HCT116 (cell line): Measurements from ENCODE around the gene OR2L3. TPM values are rescaled to one million over a fixed set of nuclear protein-coding genes. Genes with fewer than 3 reads are reported as not detected.

Experiments
- ATAC-seq: fragments of 200-7000 bp; cut with Tn5 transposase; 2 replicates; pipeline ENCODE4 v1.9.1; 2020; ENCODE audit warnings: mild to moderate bottlenecking, moderate library complexity
- BruUV-seq: library from RNA; stranded (reverse); fragments of 400-500 nt; replicated peaks from 2 replicates; lab custom pipeline; 2021; lab: Mats Ljungman, UMichigan
- CTCF ChIA-PET: fragments of 300-600 bp; sonication (Branson Sonifier 250); formaldehyde crosslinking; loops from one replicate; lab custom pipeline; 2021; ENCODE audit warnings: antibody characterized with exemption; lab: Charles Lee
- POLR2A ChIA-PET: fragments of 300-600, 350-600 bp; sonication (Branson Sonifier 250); formaldehyde crosslinking; loops from one replicate; lab custom pipeline; 2021; ENCODE audit warnings: antibody characterized with exemption; lab: Charles Lee
- RAD21 ChIA-PET, 2 experiments: fragments of 300-600 bp; sonication (Branson Sonifier 250); formaldehyde crosslinking; loops; one replicate each; lab custom pipeline; 2023; ENCODE audit warnings: low total read pairs in 2 of 2; ENCODE audit not compliant: uncharacterized antibody in 2 of 2, unreplicated experiment in 2 of 2, low non-redundant PET in 1 of 2; lab: Charles Lee
- DNase-seq: peaks from one replicate; pipeline ENCODE4 v3.0.0-alpha.2; 2010; ENCODE audit warnings: low read depth, low spot score
- H2AFZ ChIP-seq: fragments of 200-600 bp; shearing (Covaris generic), sonication (generic); 2 replicates; pipeline ENCODE4 v1.6.1; 2017; ENCODE audit warnings: low read depth, mixed run types, mixed read lengths, antibody characterized with exemption, low read length; ENCODE audit not compliant: poor library complexity, severe bottlenecking
- H3K27ac ChIP-seq: 2 replicates; pipeline ENCODE4 v1.5.1; 2012; ENCODE audit warnings: low read depth, low read length
- H3K27me3 ChIP-seq: fragments of 200-600 bp; sonication (generic); 2 replicates; pipeline ENCODE4 v1.6.1; 2016; ENCODE audit warnings: mixed run types, low read length, mixed read lengths; ENCODE audit not compliant: insufficient read depth
- H3K36me3 ChIP-seq, 2 experiments: fragments of 200-500 bp in 1 of 2; fragments of 200-600 bp in 1 of 2; sonication (Bioruptor generic) in 1 of 2; sonication (generic) in 1 of 2; 2 replicates each; pipeline versions ENCODE4 v1.5.1 to v1.6.1; 2014 to 2016; ENCODE audit warnings: low read length in 2 of 2, inconsistent platforms in 1 of 2, mixed read lengths in 1 of 2, mixed run types in 1 of 2; ENCODE audit not compliant: insufficient read depth in 2 of 2, control insufficient read depth in 1 of 2
- H3K4me1 ChIP-seq, 2 experiments: fragments of 200-600 bp in 1 of 2; sonication (generic) in 1 of 2; 2 replicates each; pipeline versions ENCODE4 v1.5.1 to v1.6.1; 2012 to 2017; ENCODE audit warnings: low read length in 2 of 2, inconsistent platforms in 1 of 2, mild to moderate bottlenecking in 1 of 2, mixed read lengths in 1 of 2, mixed run types in 1 of 2, moderate library complexity in 1 of 2; ENCODE audit not compliant: insufficient read depth in 2 of 2, control insufficient read depth in 1 of 2
- H3K4me2 ChIP-seq: fragments of 200-600 bp; sonication (generic); 2 replicates; pipeline ENCODE4 v1.6.1; 2017; ENCODE audit warnings: mixed run types, low read length, mixed read lengths
- H3K4me3 ChIP-seq, 2 experiments: fragments of 200-600 bp in 1 of 2; sonication (generic) in 1 of 2; replicated peaks in 1 of 2; 2 replicates each; pipeline ENCODE4 v1.5.1; 2011 to 2016; ENCODE audit warnings: low read length in 2 of 2, control low read depth in 1 of 2, low read depth in 1 of 2, mild to moderate bottlenecking in 1 of 2, mixed read lengths in 1 of 2, mixed run types in 1 of 2
- H3K79me2 ChIP-seq: fragments of 200-600 bp; sonication (generic); 2 replicates; pipeline ENCODE4 v1.6.1; 2017; ENCODE audit warnings: mild to moderate bottlenecking, mixed run types, low read length, moderate library complexity, mixed read lengths; ENCODE audit not compliant: insufficient read depth
- H3K9ac ChIP-seq: fragments of 200-600 bp; sonication (generic); 2 replicates; pipeline ENCODE4 v1.6.1; 2016; ENCODE audit warnings: low read length, mixed read lengths
- H3K9me2 ChIP-seq: fragments of 200-600 bp; sonication (generic), shearing (Covaris generic); 2 replicates; pipeline ENCODE4 v1.6.1; 2017; ENCODE audit warnings: mixed run types, mild to moderate bottlenecking, moderate library complexity; ENCODE audit not compliant: insufficient read depth
- H3K9me3 ChIP-seq, 2 experiments: fragments of 200-500 bp in 1 of 2; fragments of 200-600 bp in 1 of 2; sonication (Bioruptor generic) in 1 of 2; sonication (generic) in 1 of 2; 2 replicates each; pipeline ENCODE4 v1.6.1; 2014 to 2017; ENCODE audit warnings: low read length in 2 of 2, mixed read lengths in 2 of 2, inconsistent platforms in 1 of 2, low read depth in 1 of 2, mild to moderate bottlenecking in 1 of 2, mixed run types in 1 of 2, moderate library complexity in 1 of 2; ENCODE audit not compliant: control insufficient read depth in 1 of 2, insufficient read depth in 1 of 2
- H4K20me1 ChIP-seq: fragments of 200-600 bp; sonication (generic), shearing (Covaris generic); 2 replicates; pipeline ENCODE4 v1.6.1; 2017; ENCODE audit warnings: mixed run types, mild to moderate bottlenecking, moderate library complexity; ENCODE audit not compliant: insufficient read depth
- CEBPB ChIP-seq: IDR thresholded peaks from 2 replicates; pipeline ENCODE4 v1.6.1; 2012; ENCODE audit warnings: low read depth
- EGR1 ChIP-seq: IDR thresholded peaks from 2 replicates; pipeline ENCODE4 v1.6.1; 2012; ENCODE audit warnings: low read depth
- ELF1 ChIP-seq: IDR thresholded peaks from 2 replicates; pipeline ENCODE4 v1.6.1; 2012; ENCODE audit warnings: low read depth, borderline replicate concordance
- EZH2 ChIP-seq: fragments of 200-600 bp; sonication (generic); IDR thresholded peaks from 2 replicates; pipeline ENCODE4 v1.6.1; 2017; ENCODE audit warnings: antibody characterized with exemption, mixed run types
- EZH2phosphoT487 ChIP-seq: fragments of 200-600 bp; IDR thresholded peaks from 2 replicates; pipeline ENCODE4 v1.6.1; 2018; ENCODE audit warnings: antibody characterized with exemption, borderline replicate concordance
- JUND ChIP-seq: IDR thresholded peaks from 2 replicates; pipeline ENCODE4 v1.6.1; 2012
- POLR2A ChIP-seq: IDR thresholded peaks from 2 replicates; pipeline ENCODE4 v1.7.0; 2011; ENCODE audit warnings: borderline replicate concordance; ENCODE audit not compliant: insufficient read depth, insufficient read length; ENCODE audit errors: extremely low read depth
- POLR2AphosphoS5 ChIP-seq: IDR thresholded peaks from 2 replicates; pipeline ENCODE4 v1.6.1; 2011; ENCODE audit warnings: mild to moderate bottlenecking, low read depth, low read length, moderate library complexity
- RAD21 ChIP-seq: IDR thresholded peaks from 2 replicates; pipeline ENCODE4 v1.6.1; 2012; ENCODE audit warnings: low read depth, mild to moderate bottlenecking
- REST ChIP-seq: IDR thresholded peaks from 2 replicates; pipeline ENCODE4 v1.6.1; 2012; ENCODE audit warnings: low read depth
- SRF ChIP-seq: IDR thresholded peaks from 2 replicates; pipeline ENCODE4 v1.6.1; 2012; ENCODE audit warnings: low read depth
- TCF7L2 ChIP-seq: IDR thresholded peaks from 2 replicates; pipeline ENCODE4 v1.7.0; 2011; ENCODE audit warnings: borderline replicate concordance, inconsistent platforms; ENCODE audit not compliant: insufficient read depth, insufficient read length; ENCODE audit errors: extremely low read depth
- YY1 ChIP-seq: IDR thresholded peaks from 2 replicates; pipeline ENCODE4 v1.6.1; 2011; ENCODE audit warnings: low read length, low read depth, moderate library complexity, mild to moderate bottlenecking; ENCODE audit not compliant: insufficient replicate concordance; ENCODE audit errors: extremely low read depth
- ZNF274 ChIP-seq: fragments of 200-500 bp; sonication (Bioruptor generic); IDR thresholded peaks from 2 replicates; pipeline ENCODE4 v1.6.1; 2014; ENCODE audit warnings: mild to moderate bottlenecking, low read depth, low read length, inconsistent platforms
- intact Hi-C: fragments of 100-400 bp; cut with micrococcal nuclease; formaldehyde crosslinking; loops from 2 replicates; pipeline ENCODE4 v1.10.0; 2022
- total RNA-seq: library from RNA; stranded (reverse); gene quantifications from one replicate; pipeline ENCODE4 v1.2.1, GENCODE V29; 2021; ENCODE audit not compliant: unreplicated experiment
- TF ChIP-seq, protein P1 (sequence below), 3 experiments: fragments of 200-600 bp in 1 of 3; sonication (generic) in 1 of 3; IDR thresholded peaks in 2 of 3; conservative IDR thresholded peaks in 1 of 3; 2 replicates each; pipeline ENCODE4 v1.5.1; 2012 to 2017; ENCODE audit warnings: low read depth in 2 of 3, low read length in 2 of 3, antibody characterized with exemption in 1 of 3, borderline replicate concordance in 1 of 3, control low read depth in 1 of 3, mild to moderate bottlenecking in 1 of 3, mixed read lengths in 1 of 3, mixed run types in 1 of 3, moderate library complexity in 1 of 3; ENCODE audit not compliant: insufficient read depth in 1 of 3

Gene OR2L3
- total RNA-seq, 1 experiment from 2014 or later, result not detected

DNA sequence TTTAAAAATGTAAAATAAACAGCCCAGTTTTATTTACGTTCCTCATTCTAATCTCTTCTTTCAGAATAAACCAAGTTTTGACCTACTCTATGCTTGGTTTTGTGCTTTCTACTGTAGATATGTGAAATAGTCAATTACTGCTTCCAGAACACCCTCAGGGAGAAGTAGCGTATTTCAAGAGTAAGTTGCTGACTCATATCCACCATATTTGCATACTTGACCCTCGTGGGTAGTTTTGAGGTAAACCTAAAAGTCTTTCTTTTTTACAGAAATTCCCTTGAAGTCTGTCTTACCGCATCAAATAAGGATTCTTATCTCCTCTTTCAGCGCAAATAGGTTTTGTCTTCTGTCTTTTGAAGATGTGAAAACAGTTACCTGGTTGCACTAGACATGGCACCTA lies 1.4 kb upstream of the OR2L3 start:
- peaks cover 0 to 12% of the 10 kb centered on the region in 2 experiments; a peak in 2 of 4 replicates for H3K9me3 ChIP-seq
- CTCF ChIA-PET, result no interaction called here
- H3K9ac ChIP-seq, result no peak overlapping the region
- POLR2A ChIA-PET, result no interaction called here
- RAD21 ChIA-PET, result no interaction called here
- no peaks in the 10 kb centered on the region for H3K36me3 ChIP-seq
- no peaks in the 10 kb centered on the region for H3K27me3 ChIP-seq
- no TSS peak for BruUV-seq
- H3K27ac ChIP-seq, result no peak overlapping the region
- H3K4me1 ChIP-seq, result no peaks in the 10 kb centered on the region
- H3K9me2 ChIP-seq, result no peaks in the 10 kb centered on the region
- no peak overlapping the region for H2AFZ ChIP-seq
- ATAC-seq (no peak), DNase-seq (no peak)
- intact Hi-C loops, result no loop called here
- H3K79me2 ChIP-seq, result no peaks in the 10 kb centered on the region
- no peak overlapping the region for H3K4me3 ChIP-seq
- no peak overlapping the region for H3K4me2 ChIP-seq
- no peaks in the 10 kb centered on the region for H4K20me1 ChIP-seq
- TF ChIP-seq POLR2A (no peak), SRF (no peak), CEBPB (no peak), RAD21 (no peak), REST (no peak), EZH2 (no peak), POLR2AphosphoS5 (no peak), EGR1 (no peak)

- Histone ChIP-seq H3K9me3 (peaks cover 0 to 12% of the 10 kb centered on the region in 2 experiments; a peak in 2 of 4 replicates), H3K36me3 (no peaks in the 10 kb centered on the region), H3K9ac (no peak overlapping the region), H3K9me2 (no peaks in the 10 kb centered on the region), H3K79me2 (no peaks in the 10 kb centered on the region), H3K4me3 (no peak overlapping the region), H4K20me1 (no peaks in the 10 kb centered on the region), H3K27ac (no peak overlapping the region), H3K27me3 (no peaks in the 10 kb centered on the region), H3K4me2 (no peak overlapping the region)
- RAD21 ChIA-PET, result no interaction called here
- CTCF ChIA-PET, result no interaction called here
- DNase-seq, result no peak
- TF ChIP-seq POLR2AphosphoS5 (no peak), JUND (no peak), EZH2 (no peak), ELF1 (no peak), EZH2phosphoT487 (no peak), POLR2A (no peak), YY1 (no peak), TCF7L2 (no peak), ZNF274 (no peak), EGR1 (no peak)
- TF ChIP-seq, protein P1, sequence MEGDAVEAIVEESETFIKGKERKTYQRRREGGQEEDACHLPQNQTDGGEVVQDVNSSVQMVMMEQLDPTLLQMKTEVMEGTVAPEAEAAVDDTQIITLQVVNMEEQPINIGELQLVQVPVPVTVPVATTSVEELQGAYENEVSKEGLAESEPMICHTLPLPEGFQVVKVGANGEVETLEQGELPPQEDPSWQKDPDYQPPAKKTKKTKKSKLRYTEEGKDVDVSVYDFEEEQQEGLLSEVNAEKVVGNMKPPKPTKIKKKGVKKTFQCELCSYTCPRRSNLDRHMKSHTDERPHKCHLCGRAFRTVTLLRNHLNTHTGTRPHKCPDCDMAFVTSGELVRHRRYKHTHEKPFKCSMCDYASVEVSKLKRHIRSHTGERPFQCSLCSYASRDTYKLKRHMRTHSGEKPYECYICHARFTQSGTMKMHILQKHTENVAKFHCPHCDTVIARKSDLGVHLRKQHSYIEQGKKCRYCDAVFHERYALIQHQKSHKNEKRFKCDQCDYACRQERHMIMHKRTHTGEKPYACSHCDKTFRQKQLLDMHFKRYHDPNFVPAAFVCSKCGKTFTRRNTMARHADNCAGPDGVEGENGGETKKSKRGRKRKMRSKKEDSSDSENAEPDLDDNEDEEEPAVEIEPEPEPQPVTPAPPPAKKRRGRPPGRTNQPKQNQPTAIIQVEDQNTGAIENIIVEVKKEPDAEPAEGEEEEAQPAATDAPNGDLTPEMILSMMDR (IDR thresholded peaks at IDR 0.05 in 2 of 3, conservative IDR thresholded peaks at IDR 0.05 in 1 of 3; ENCODE audit: borderline replicate concordance in 1 of 3, insufficient read depth in 1 of 3, low read depth in 2 of 3, low read length in 2 of 3), result no peak
- TF ChIP-seq, all 23 proteins: peak for 0
- Histone ChIP-seq H3K4me1 (no peaks in the 10 kb centered on the region), H2AFZ (no peak overlapping the region)
- POLR2A ChIA-PET, result no interaction called here
- no TSS peak for BruUV-seq
- no peak for ATAC-seq
- intact Hi-C loops, result no loop called here
These were observed 372 bp downstream of the OR2L3 start for GRCh38 chr1:248047008-248047407.
